H1 (cell line): ENCODE data around the gene RBP5. TPM values are rescaled to one million over a fixed set of nuclear protein-coding genes. Genes with fewer than 3 reads are reported as not detected.

ENCODE experiments used
- CTCF ChIA-PET: fragments of 300-600 bp; sonication (Branson Sonifier 250); formaldehyde crosslinking; loops from one replicate; lab custom pipeline; 2021; ENCODE audit not compliant: partially characterized antibody; lab: Charles Lee
- POLR2A ChIA-PET: fragments of 300-600 bp; sonication (Branson Sonifier 250); formaldehyde crosslinking; loops from one replicate; lab custom pipeline; 2021; ENCODE audit warnings: inconsistent platforms; ENCODE audit not compliant: partially characterized antibody; lab: Charles Lee
- DNase-seq, 2 experiments: peaks; one replicate each; pipeline versions ENCODE4 v3.0.0 to v3.0.0-alpha.2; 2010 to 2022; ENCODE audit warnings: low spot score in 2 of 2, low read depth in 1 of 2, mixed read lengths in 1 of 2
- FAIRE-seq: peaks from 2 replicates; lab custom pipeline; 2011; peaks lifted over from hg19 to GRCh38; lab: Jason Lieb, UNC
- H2AFZ ChIP-seq: 2 replicates; pipeline ENCODE4 v1.8.1; 2012; ENCODE audit warnings: low read length, inconsistent platforms
- H2AK5ac ChIP-seq: 2 replicates; pipeline ENCODE4 v1.6.1; 2013; ENCODE audit warnings: low read depth, low read length
- H2BK120ac ChIP-seq: replicated peaks from 2 replicates; pipeline ENCODE3; 2013; ENCODE audit warnings: low read depth, low read length, inconsistent platforms
- H2BK12ac ChIP-seq: 2 replicates; pipeline ENCODE4 v1.6.1; 2013; ENCODE audit warnings: low read depth, low read length
- H2BK15ac ChIP-seq: 2 replicates; pipeline ENCODE4 v1.6.1; 2013; ENCODE audit warnings: low read length
- H2BK20ac ChIP-seq: 2 replicates; pipeline ENCODE4 v1.6.1; 2013; ENCODE audit warnings: low read length
- H2BK5ac ChIP-seq: 2 replicates; pipeline ENCODE4 v1.6.1; 2013; ENCODE audit warnings: low read depth, low read length
- H3K14ac ChIP-seq: 2 replicates; pipeline ENCODE4 v1.6.1; 2013; ENCODE audit warnings: inconsistent platforms; ENCODE audit not compliant: insufficient read length
- H3K18ac ChIP-seq: 2 replicates; pipeline ENCODE4 v1.6.1; 2013; ENCODE audit warnings: low read length; ENCODE audit errors: extremely low read depth
- H3K23ac ChIP-seq: 2 replicates; pipeline ENCODE4 v1.6.1; 2013; ENCODE audit warnings: inconsistent platforms; ENCODE audit not compliant: insufficient read length
- H3K23me2 ChIP-seq: 2 replicates; pipeline ENCODE4 v1.6.1; 2013; ENCODE audit warnings: low read depth, low read length
- H3K27ac ChIP-seq: 2 replicates; pipeline ENCODE4 v1.6.1; 2011; ENCODE audit warnings: low read depth, low read length, inconsistent platforms
- H3K27me3 ChIP-seq, 4 experiments: replicated peaks in 1 of 4; 1 replicate in 1 of 4; 2 replicates in 3 of 4; pipeline versions ENCODE4 v1.6.1 to v1.8.1; 2011 to 2013; ENCODE audit warnings: low read length in 3 of 4, mild to moderate bottlenecking in 3 of 4, inconsistent platforms in 2 of 4, mixed read lengths in 2 of 4, moderate library complexity in 1 of 4; ENCODE audit not compliant: control insufficient read depth in 3 of 4, insufficient read depth in 3 of 4; ENCODE audit errors: extremely low read depth in 1 of 4
- H3K36me3 ChIP-seq, 4 experiments: 2 replicates each; pipeline versions ENCODE4 v1.6.1 to v1.8.1; 2011 to 2013; ENCODE audit warnings: mild to moderate bottlenecking in 4 of 4, low read length in 3 of 4, moderate library complexity in 2 of 4, control low read depth in 1 of 4, inconsistent platforms in 1 of 4; ENCODE audit not compliant: insufficient read depth in 4 of 4, control insufficient read depth in 2 of 4
- H3K4ac ChIP-seq: replicated peaks from 2 replicates; pipeline ENCODE3; 2013; ENCODE audit warnings: low read length, low read depth, mixed read lengths, inconsistent platforms; ENCODE audit not compliant: insufficient read length
- H3K4me1 ChIP-seq, 4 experiments: replicated peaks in 1 of 4; 1 replicate in 1 of 4; 2 replicates in 3 of 4; pipeline versions ENCODE4 v1.6.1 to v1.8.1; 2011 to 2013; ENCODE audit warnings: low read length in 3 of 4, inconsistent platforms in 2 of 4, mixed read lengths in 1 of 4; ENCODE audit not compliant: insufficient read depth in 4 of 4, control insufficient read depth in 3 of 4
- H3K4me2 ChIP-seq, 2 experiments: 2 replicates each; pipeline versions ENCODE4 v1.6.1 to v1.8.1; 2011 to 2013; ENCODE audit warnings: low read depth in 2 of 2, low read length in 2 of 2, control low read depth in 1 of 2, inconsistent platforms in 1 of 2, mild to moderate bottlenecking in 1 of 2; ENCODE audit not compliant: insufficient read depth in 1 of 2
- H3K4me3 ChIP-seq, 4 experiments: fragments of 200-600, 300-600 bp in 1 of 4; sonication (generic), shearing (Covaris generic), sonication (Bioruptor Twin) in 1 of 4; 2 replicates each; pipeline versions ENCODE4 v1.5.1 to v1.8.1; 2011 to 2016; ENCODE audit warnings: low read length in 4 of 4, low read depth in 3 of 4, control low read depth in 2 of 4, inconsistent platforms in 2 of 4, mild to moderate bottlenecking in 2 of 4, mixed read lengths in 1 of 4, moderate library complexity in 1 of 4; ENCODE audit not compliant: insufficient read depth in 2 of 4; ENCODE audit errors: extremely low read depth in 1 of 4
- H3K56ac ChIP-seq: replicated peaks from 2 replicates; pipeline ENCODE3; 2013; ENCODE audit warnings: low read depth, mild to moderate bottlenecking, mixed read lengths, low read length, inconsistent platforms; ENCODE audit not compliant: insufficient read length
- H3K79me1 ChIP-seq: 2 replicates; pipeline ENCODE4 v1.6.1; 2013; ENCODE audit warnings: low read depth, low read length, control low read depth
- H3K79me2 ChIP-seq, 2 experiments: 2 replicates each; pipeline versions ENCODE4 v1.6.1 to v1.8.1; 2012 to 2013; ENCODE audit warnings: low read length in 2 of 2, mild to moderate bottlenecking in 2 of 2, inconsistent platforms in 1 of 2; ENCODE audit not compliant: insufficient read depth in 2 of 2, control insufficient read depth in 1 of 2
- H3K9ac ChIP-seq, 4 experiments: replicated peaks in 1 of 4; 1 replicate in 1 of 4; 2 replicates in 3 of 4; pipeline versions ENCODE4 v1.6.1 to v1.8.1; 2011 to 2013; ENCODE audit warnings: low read depth in 3 of 4, low read length in 3 of 4, control low read depth in 2 of 4, mild to moderate bottlenecking in 2 of 4, moderate library complexity in 2 of 4, inconsistent platforms in 1 of 4; ENCODE audit errors: extremely low read depth in 1 of 4
- H3K9me3 ChIP-seq, 2 experiments: 2 replicates each; pipeline versions ENCODE4 v1.6.1 to v1.8.1; 2012 to 2013; ENCODE audit warnings: mild to moderate bottlenecking in 2 of 2, moderate library complexity in 2 of 2, control low read depth in 1 of 2, inconsistent platforms in 1 of 2, low read depth in 1 of 2, low read length in 1 of 2, mixed read lengths in 1 of 2; ENCODE audit not compliant: insufficient read depth in 2 of 2
- H4K20me1 ChIP-seq, 2 experiments: replicated peaks in 1 of 2; 2 replicates each; pipeline versions ENCODE3 to v1.8.1; 2011 to 2013; ENCODE audit warnings: inconsistent platforms in 2 of 2, low read length in 2 of 2, mild to moderate bottlenecking in 1 of 2; ENCODE audit not compliant: insufficient read depth in 2 of 2, control insufficient read depth in 1 of 2
- H4K5ac ChIP-seq: 2 replicates; pipeline ENCODE4 v1.6.1; 2013; ENCODE audit warnings: low read length, low read depth, mixed read lengths, inconsistent platforms; ENCODE audit not compliant: insufficient read length
- H4K8ac ChIP-seq: 2 replicates; pipeline ENCODE4 v1.8.0; 2013; ENCODE audit warnings: mild to moderate bottlenecking, moderate library complexity, low read length, inconsistent platforms; ENCODE audit not compliant: insufficient read depth; ENCODE audit errors: extremely low read depth
- H4K91ac ChIP-seq: replicated peaks from 2 replicates; pipeline ENCODE3; 2013; ENCODE audit warnings: low read length, mixed read lengths, inconsistent platforms; ENCODE audit not compliant: insufficient read length
- EGR1 ChIP-seq: IDR thresholded peaks from 2 replicates; pipeline ENCODE4 v1.6.1; 2011; ENCODE audit warnings: low read depth, low read length, borderline replicate concordance
- JUN ChIP-seq: IDR thresholded peaks from 2 replicates; pipeline ENCODE4 v1.6.1; 2011; ENCODE audit warnings: low read depth, mild to moderate bottlenecking, improper control_type of control experiment, low read length
- RNF2 ChIP-seq: fragments of 200-900, 300-1000 bp; sonication (generic); IDR thresholded peaks from 2 replicates; pipeline ENCODE4 v1.7.1; 2016; ENCODE audit warnings: borderline replicate concordance, low read depth, mild to moderate bottlenecking, antibody characterized with exemption, low read length; ENCODE audit not compliant: poor library complexity, severe bottlenecking; ENCODE audit errors: missing control alignments
- SIN3A ChIP-seq, 2 experiments: IDR thresholded peaks in 1 of 2; conservative IDR thresholded peaks in 1 of 2; 2 replicates each; pipeline ENCODE4 v1.6.1; 2011 to 2012; ENCODE audit warnings: low read length in 2 of 2, improper control_type of control experiment in 1 of 2, low read depth in 1 of 2, mild to moderate bottlenecking in 1 of 2
- TEAD4 ChIP-seq: IDR thresholded peaks from 2 replicates; pipeline ENCODE4 v1.6.1; 2012; ENCODE audit warnings: low read depth, low read length, inconsistent platforms, mixed read lengths
- ZNF274 ChIP-seq: IDR thresholded peaks from 2 replicates; pipeline ENCODE4 v1.7.0; 2012; ENCODE audit warnings: low read length, borderline replicate concordance; ENCODE audit errors: extremely low read depth
- WGBS, 2 experiments: shearing (Covaris generic) in 1 of 2; methylation state at CpG; one replicate each; pipeline versions ENCODE4 v1.1.6 to v1.1.7; 2013 to 2015; ENCODE audit warnings: low lambda C conversion rate in 2 of 2, mixed read lengths in 2 of 2, inconsistent platforms in 1 of 2, low coverage in 1 of 2, missing lambda C conversion rate in 1 of 2; ENCODE audit not compliant: insufficient replicate concordance in 2 of 2, insufficient coverage in 1 of 2, insufficient read length in 1 of 2; ENCODE audit errors: extremely low coverage in 1 of 2, missing lambda C conversion rate in 1 of 2; 5-methylcytosine and 5-hydroxymethylcytosine counted together
- polyA plus RNA-seq, 7 experiments: library from polyadenylated mRNA; depleted of rRNA in 3 of 7; stranded (reverse) in 5 of 7; unstranded in 2 of 7; fragments of >200 nt in 5 of 7; fragments of 200-250 nt in 2 of 7; gene quantifications; 1 replicate in 5 of 7; 2 replicates in 1 of 7; 4 replicates in 1 of 7; pipeline versions ENCODE4 v1.2.1 to v1.2.3, GENCODE V29; 2011 to 2013; ENCODE audit warnings: missing spikeins in 2 of 7, mixed read lengths in 2 of 7
- total RNA-seq: library from RNA; stranded (reverse); fragmentation: NEBNext Ultra II Directional; extraction: Animal tissue kit (Norgen Biotek cat#: 25700); gene quantifications from 2 replicates; pipeline ENCODE4 v1.2.1, GENCODE V29; 2021

RBP5 gene
- total and polyA plus RNA-seq, 2 of the 8 experiments (the other 6 are each of a cell fraction or from before 2014, with no cell fraction given): 1.2 to 1.9 TPM

- Histone ChIP-seq H3K4ac (no peak overlapping the region), H3K56ac (no peak overlapping the region), H3K9me3 (peaks cover 0 to 3% of the 10 kb centered on the region in 2 experiments; a peak in 2 of 4 replicates), H4K8ac (no peak overlapping the region), H3K27ac (no peak overlapping the region), H2BK12ac (no peak overlapping the region), H3K79me1 (no peaks in the 10 kb centered on the region), H2AFZ (no peak overlapping the region), H4K91ac (no peak overlapping the region), H3K18ac (no peak overlapping the region), H2BK20ac (no peak overlapping the region), H3K27me3 (no peaks in the 10 kb centered on the region), H2AK5ac (peak overlapping the region; percentile 28; the same call in 1 of the 2 replicates), H3K4me3 (no peak overlapping the region), H2BK15ac (no peak overlapping the region), H4K5ac (no peak overlapping the region), H3K23ac (no peak overlapping the region), H2BK120ac (no peak overlapping the region), H3K4me1 (0 out of 7 replicates have a peak, but pooled peaks cover 0 to 2% (median 0%) of the 10 kb centered on the region in 4 experiments), H4K20me1 (peaks cover 0 to 1% of the 10 kb centered on the region in 2 experiments), H3K79me2 (no peaks in the 10 kb centered on the region), H3K14ac (no peak overlapping the region), H3K9ac (no peak overlapping the region), H2BK5ac (no peak overlapping the region), H3K36me3 (no peaks in the 10 kb centered on the region; a peak in 1 of 8 replicates), H3K23me2 (peaks cover 4% of the 10 kb centered on the region), H3K4me2 (no peak overlapping the region)
- DNase-seq (no peak), FAIRE-seq (no peak)
- TF ChIP-seq ZNF274 (no peak), RNF2 (no peak), EGR1 (no peak), TEAD4 (no peak), SIN3A (conservative IDR thresholded peaks at IDR 0.05 in 1 of 2, IDR thresholded peaks at IDR 0.05 in 1 of 2; ENCODE audit: low read depth in 1 of 2, low read length in 2 of 2) (no peak), JUN (no peak)
- 84% methylated on average over 5 of the region's 5 CpGs; no CpG with 5 or more reads in 1 of the 2 experiments for WGBS, 2 experiments
- CTCF ChIA-PET: interaction anchor here (0.6 to 4.1 kb wide), 21 partner anchors 10 to 244 kb away, joined by 3 to 58 read pairs (median 5); partner anchors contain the start of genes C1S and LPCAT3
- POLR2A ChIA-PET: interaction anchor here (1.5 to 4.9 kb wide), 7 partner anchors 8 to 185 kb away, joined by 4 to 39 read pairs (median 14); partner anchors contain the start of genes C12orf57, C1S, CLSTN3 and RNU7-1
Measured at GRCh38 chr12:7110661-7111060, 18.0 kb downstream of the RBP5 start.
